RWPE1 (cell line): ENCODE measurements around the gene HOXA11.
A peak's percentile ranks its signal among the peaks of the same experiment; 100 is the strongest.

ENCODE experiments used
- CTCF ChIA-PET: fragments of 350-600 bp; sonication (Branson Sonifier 250); formaldehyde crosslinking; extraction: SDS; loops from one replicate; lab custom pipeline; 2021; lab: Yijun Ruan, JAX
- POLR2A ChIA-PET: fragments of 400-600 bp; formaldehyde crosslinking; extraction: SDS; loops from one replicate; lab custom pipeline; 2020; ENCODE audit warnings: antibody characterized with exemption; ENCODE audit not compliant: low non-redundant PET; lab: Yijun Ruan, JAX
- DNase-seq: peaks from one replicate; pipeline ENCODE4 v3.0.0; 2012; ENCODE audit warnings: low spot score
- H3K27ac ChIP-seq: fragments of 450-650 bp; 2 replicates; pipeline ENCODE4 v1.5.1; 2017
- CTCF ChIP-seq: fragments of 450-650 bp; conservative IDR thresholded peaks from 2 replicates; pipeline ENCODE4 v1.5.1; 2017; ENCODE audit warnings: low read depth, mild to moderate bottlenecking

HOXA11 gene

GRCh38 chr7:27212497-27213432 is 27.7 kb upstream of the HOXA11 start:
- TF ChIP-seq CTCF = no peak
- ChIA-PET CTCF (interaction anchor here (0.6 kb wide), 1 partner anchor 29 kb away, joined by 3 read pairs; no protein-coding TSS in a partner anchor), POLR2A (no interaction called here)

GRCh38 chr7:27211764-27212204 is 26.8 kb upstream of the HOXA11 start:
- DNase-seq = no peak
- H3K27ac ChIP-seq = no peak overlapping the region
- ChIA-PET CTCF (interaction anchor here (0.6 kb wide), 1 partner anchor 28 kb away, joined by 3 read pairs; no protein-coding TSS in a partner anchor), POLR2A (no interaction called here)
- no peak for TF ChIP-seq CTCF

More at GRCh38 chr7:27212497-27213432, 27.7 kb upstream of the HOXA11 start:
- H3K27ac ChIP-seq = no peak overlapping the region
- no peak for DNase-seq

- no peak for DNase-seq
- POLR2A ChIA-PET = no interaction called here
- CTCF ChIA-PET = interaction anchor here (0.6 to 1.2 kb wide), 4 partner anchors 206 to 709 kb away, joined by 3 to 5 read pairs (median 4); no protein-coding TSS in a partner anchor
- TF ChIP-seq CTCF = no peak
- no peak overlapping the region; the same call in 1 of the 2 replicates for H3K27ac ChIP-seq
These were observed 26.0 kb upstream of the HOXA11 start for GRCh38 chr7:27211084-27211446.

GRCh38 chr7:27210441-27211083 is 25.5 kb upstream of the HOXA11 start:
- no peak overlapping the region; the same call in 1 of the 2 replicates for H3K27ac ChIP-seq
- POLR2A ChIA-PET = no interaction called here
- DNase-seq = no peak
- peak; percentile 87 for TF ChIP-seq CTCF
- CTCF ChIA-PET = interaction anchor here (0.6 to 1.2 kb wide), 5 partner anchors 207 to 709 kb away, joined by 3 to 5 read pairs (median 4); no protein-coding TSS in a partner anchor

GRCh38 chr7:27209933-27210440 is 25.0 kb upstream of the HOXA11 start:
- no peak for TF ChIP-seq CTCF
- no peak overlapping the region for H3K27ac ChIP-seq
- CTCF ChIA-PET = interaction anchor here (0.7 to 1.1 kb wide), 2 partner anchors 364 to 372 kb away, joined by 3 to 5 read pairs; no protein-coding TSS in a partner anchor
- POLR2A ChIA-PET = no interaction called here
- DNase-seq = no peak

- ChIA-PET CTCF (no interaction called here), POLR2A (interaction anchor here (0.6 kb wide), 1 partner anchor 8 kb away, joined by 4 read pairs; no protein-coding TSS in a partner anchor)
- no peak for TF ChIP-seq CTCF
- DNase-seq = no peak
- no peak overlapping the region for H3K27ac ChIP-seq
These were observed 24.0 kb upstream of the HOXA11 start for GRCh38 chr7:27208998-27209397.
